ENCODE data around the gene AOAH. TPM values are rescaled to one million over a fixed set of nuclear protein-coding genes. Genes with fewer than 3 reads are reported as not detected.

Gene AOAH
- total RNA-seq: not detected in 2 replicates

GRCh38 chr7:36723951-36724664 is at the start of gene AOAH:
AOAH (minus strand) TSS chr7:36724494; CDS start chr7:36724148, 346 bp downstream.

